Measurements from ENCODE around the gene IFT43.

The IFT43 gene

GRCh38 chr14:76015191-76015590 is 29.6 kb downstream of the IFT43 start:
- H3K9me3 ChIP-seq (ENCODE audit: control insufficient read depth, insufficient read depth, low read length), result no peaks in the 10 kb centered on the region
- H3K4me1 ChIP-seq (ENCODE audit: control insufficient read depth, insufficient read depth, low read length), result peaks cover 8% of the 10 kb centered on the region
- H3K36me3 ChIP-seq (ENCODE audit: control insufficient read depth, insufficient read depth, low read length), result no peaks in the 10 kb centered on the region
- no peaks in the 10 kb centered on the region for H3K27me3 ChIP-seq (ENCODE audit: control insufficient read depth, insufficient read depth, low read length)
- no peak overlapping the region for H3K4me3 ChIP-seq (ENCODE audit: low read depth, low read length)
- H3K9ac ChIP-seq (ENCODE audit: low read depth, low read length), result no peak overlapping the region
- no peak overlapping the region for H3K27ac ChIP-seq (ENCODE audit: low read depth, low read length)

- Histone ChIP-seq H3K4me3 (ENCODE audit: low read depth, low read length) (no peak overlapping the region), H3K9ac (ENCODE audit: low read depth, low read length) (no peak overlapping the region), H3K36me3 (ENCODE audit: control insufficient read depth, insufficient read depth, low read length) (no peaks in the 10 kb centered on the region), H3K27me3 (ENCODE audit: control insufficient read depth, insufficient read depth, low read length) (no peaks in the 10 kb centered on the region), H3K4me1 (ENCODE audit: control insufficient read depth, insufficient read depth, low read length) (peaks cover 8% of the 10 kb centered on the region), H3K9me3 (ENCODE audit: control insufficient read depth, insufficient read depth, low read length) (no peaks in the 10 kb centered on the region), H3K27ac (ENCODE audit: low read depth, low read length) (no peak overlapping the region)
Measured at GRCh38 chr14:76015668-76016067, 30.1 kb downstream of the IFT43 start.

- no peaks in the 10 kb centered on the region for H3K27me3 ChIP-seq (ENCODE audit: control insufficient read depth, insufficient read depth, low read length)
- no peaks in the 10 kb centered on the region for H3K9me3 ChIP-seq (ENCODE audit: control insufficient read depth, insufficient read depth, low read length)
- no peaks in the 10 kb centered on the region for H3K36me3 ChIP-seq (ENCODE audit: control insufficient read depth, insufficient read depth, low read length)
- no peak overlapping the region for H3K9ac ChIP-seq (ENCODE audit: low read depth, low read length)
- H3K27ac ChIP-seq (ENCODE audit: low read depth, low read length), result no peak overlapping the region
- H3K4me3 ChIP-seq (ENCODE audit: low read depth, low read length), result no peak overlapping the region
- H3K4me1 ChIP-seq (ENCODE audit: control insufficient read depth, insufficient read depth, low read length), result peaks cover 14% of the 10 kb centered on the region; the same call in 1 of the 2 replicates
Measured at GRCh38 chr14:76019676-76020075, 34.1 kb downstream of the IFT43 start.

- Histone ChIP-seq H3K27ac (ENCODE audit: low read depth, low read length) (no peak overlapping the region), H3K9ac (ENCODE audit: low read depth, low read length) (no peak overlapping the region), H3K4me3 (ENCODE audit: low read depth, low read length) (no peak overlapping the region), H3K9me3 (ENCODE audit: control insufficient read depth, insufficient read depth, low read length) (no peaks in the 10 kb centered on the region), H3K27me3 (ENCODE audit: control insufficient read depth, insufficient read depth, low read length) (no peaks in the 10 kb centered on the region), H3K36me3 (ENCODE audit: control insufficient read depth, insufficient read depth, low read length) (no peaks in the 10 kb centered on the region), H3K4me1 (ENCODE audit: control insufficient read depth, insufficient read depth, low read length) (peaks cover 15% of the 10 kb centered on the region; the same call in 1 of the 2 replicates)
Measured at GRCh38 chr14:76022991-76023390, 37.4 kb downstream of the IFT43 start.

DNA sequence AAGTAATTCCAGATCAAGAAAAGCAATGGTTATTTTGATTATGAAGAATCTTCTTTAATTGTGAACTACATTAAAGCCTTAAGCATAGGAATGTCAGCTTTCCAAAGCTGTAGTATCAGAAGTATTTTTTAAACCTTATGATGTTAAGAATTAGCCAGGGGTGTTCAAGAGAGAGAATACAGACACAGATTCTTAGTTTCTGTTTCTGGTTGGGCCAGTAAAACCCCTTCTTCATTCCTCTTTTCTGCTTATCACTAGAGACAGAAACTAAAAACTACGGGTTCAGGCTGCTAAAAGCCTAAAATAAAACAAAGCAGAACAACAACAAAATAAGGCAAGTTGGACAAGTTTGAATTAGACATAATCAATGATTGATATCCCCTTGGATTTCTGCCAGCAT is 38.2 kb downstream of the IFT43 start:
- H3K9me3 ChIP-seq (ENCODE audit: control insufficient read depth, insufficient read depth, low read length), result no peaks in the 10 kb centered on the region
- H3K4me3 ChIP-seq (ENCODE audit: low read depth, low read length), result no peak overlapping the region
- peaks cover 15% of the 10 kb centered on the region; the same call in 1 of the 2 replicates for H3K4me1 ChIP-seq (ENCODE audit: control insufficient read depth, insufficient read depth, low read length)
- H3K9ac ChIP-seq (ENCODE audit: low read depth, low read length), result no peak overlapping the region
- no peaks in the 10 kb centered on the region for H3K36me3 ChIP-seq (ENCODE audit: control insufficient read depth, insufficient read depth, low read length)
- H3K27ac ChIP-seq (ENCODE audit: low read depth, low read length), result no peak overlapping the region
- H3K27me3 ChIP-seq (ENCODE audit: control insufficient read depth, insufficient read depth, low read length), result no peaks in the 10 kb centered on the region

DNA sequence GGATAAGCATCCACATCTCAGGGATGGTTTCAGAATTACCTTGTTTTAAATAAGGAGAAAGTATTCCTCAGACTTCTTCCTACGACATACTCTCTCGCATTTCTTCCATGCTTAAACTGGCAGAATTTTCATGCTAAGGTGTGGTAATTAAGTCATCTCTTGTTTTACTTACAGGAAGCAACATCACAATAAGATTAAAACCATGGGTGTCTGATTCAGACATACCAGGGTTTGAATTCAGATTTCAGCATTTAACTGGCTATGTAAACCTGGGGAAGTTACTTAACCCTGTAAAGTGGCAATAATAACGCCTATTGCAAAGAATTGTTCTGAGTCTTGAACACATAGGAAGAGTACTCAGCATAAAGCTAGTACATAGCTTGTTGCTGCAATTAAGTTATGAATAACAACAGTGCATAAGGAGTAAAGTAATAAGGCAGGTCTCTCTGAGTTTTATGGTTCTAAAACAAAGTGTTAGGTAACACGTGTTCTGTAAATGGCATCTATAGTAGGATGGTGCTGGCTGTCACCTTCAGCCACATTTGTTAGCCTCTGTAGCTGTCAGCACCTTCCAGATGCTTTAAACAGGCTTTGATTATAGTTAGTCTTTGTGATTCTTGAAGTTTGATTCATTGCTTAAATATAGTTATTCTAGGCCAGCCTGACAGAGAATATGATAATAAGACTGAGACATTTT is 38.8 kb downstream of the IFT43 start:
- Histone ChIP-seq H3K27me3 (ENCODE audit: control insufficient read depth, insufficient read depth, low read length) (no peaks in the 10 kb centered on the region), H3K4me1 (ENCODE audit: control insufficient read depth, insufficient read depth, low read length) (peaks cover 15% of the 10 kb centered on the region; the same call in 1 of the 2 replicates), H3K36me3 (ENCODE audit: control insufficient read depth, insufficient read depth, low read length) (no peaks in the 10 kb centered on the region), H3K9ac (ENCODE audit: low read depth, low read length) (no peak overlapping the region), H3K9me3 (ENCODE audit: control insufficient read depth, insufficient read depth, low read length) (no peaks in the 10 kb centered on the region), H3K4me3 (ENCODE audit: low read depth, low read length) (no peak overlapping the region), H3K27ac (ENCODE audit: low read depth, low read length) (no peak overlapping the region)

GRCh38 chr14:76034566-76034965 is 49.0 kb downstream of the IFT43 start:
- Histone ChIP-seq H3K27me3 (ENCODE audit: control insufficient read depth, insufficient read depth, low read length) (no peaks in the 10 kb centered on the region), H3K4me1 (ENCODE audit: control insufficient read depth, insufficient read depth, low read length) (no peaks in the 10 kb centered on the region), H3K4me3 (ENCODE audit: low read depth, low read length) (no peak overlapping the region), H3K9ac (ENCODE audit: low read depth, low read length) (no peak overlapping the region), H3K27ac (ENCODE audit: low read depth, low read length) (no peak overlapping the region), H3K9me3 (ENCODE audit: control insufficient read depth, insufficient read depth, low read length) (no peaks in the 10 kb centered on the region), H3K36me3 (ENCODE audit: control insufficient read depth, insufficient read depth, low read length) (no peaks in the 10 kb centered on the region)

DNA sequence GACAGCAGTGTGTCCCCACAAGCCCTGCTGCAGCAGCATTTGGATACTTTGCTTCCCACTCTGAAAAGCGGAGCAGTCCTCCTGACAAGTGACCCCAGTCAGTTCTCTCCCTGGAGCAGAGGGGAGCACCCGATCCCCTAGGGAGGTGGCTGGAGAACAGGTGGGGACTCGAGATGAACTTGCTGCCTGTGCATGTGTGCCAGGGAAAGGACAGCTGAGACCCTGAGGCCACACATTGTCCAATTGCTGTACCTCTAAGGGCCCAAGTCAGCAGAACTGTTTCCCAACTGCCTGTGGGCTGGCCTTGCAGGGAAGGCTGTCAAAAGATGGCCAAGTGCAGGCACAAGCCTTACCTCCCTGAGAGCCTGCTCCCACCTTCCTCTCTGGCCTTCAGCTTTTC is 55.1 kb downstream of the IFT43 start:
- H3K9ac ChIP-seq (ENCODE audit: low read depth, low read length), result no peak overlapping the region
- H3K9me3 ChIP-seq (ENCODE audit: control insufficient read depth, insufficient read depth, low read length), result no peaks in the 10 kb centered on the region
- no peak overlapping the region for H3K4me3 ChIP-seq (ENCODE audit: low read depth, low read length)
- H3K27me3 ChIP-seq (ENCODE audit: control insufficient read depth, insufficient read depth, low read length), result no peaks in the 10 kb centered on the region
- H3K27ac ChIP-seq (ENCODE audit: low read depth, low read length), result no peak overlapping the region
- H3K36me3 ChIP-seq (ENCODE audit: control insufficient read depth, insufficient read depth, low read length), result no peaks in the 10 kb centered on the region
- 0 out of 2 replicates have a peak, but pooled peaks cover 4% of the 10 kb centered on the region for H3K4me1 ChIP-seq (ENCODE audit: control insufficient read depth, insufficient read depth, low read length)

GRCh38 chr14:76045773-76046172 is 60.2 kb downstream of the IFT43 start:
- 0 out of 2 replicates have a peak, but pooled peaks cover 4% of the 10 kb centered on the region for H3K4me1 ChIP-seq (ENCODE audit: control insufficient read depth, insufficient read depth, low read length)
- no peaks in the 10 kb centered on the region for H3K9me3 ChIP-seq (ENCODE audit: control insufficient read depth, insufficient read depth, low read length)
- no peaks in the 10 kb centered on the region for H3K36me3 ChIP-seq (ENCODE audit: control insufficient read depth, insufficient read depth, low read length)
- no peaks in the 10 kb centered on the region for H3K27me3 ChIP-seq (ENCODE audit: control insufficient read depth, insufficient read depth, low read length)
- no peak overlapping the region for H3K9ac ChIP-seq (ENCODE audit: low read depth, low read length)
- no peak overlapping the region for H3K27ac ChIP-seq (ENCODE audit: low read depth, low read length)
- H3K4me3 ChIP-seq (ENCODE audit: low read depth, low read length), result no peak overlapping the region

DNA sequence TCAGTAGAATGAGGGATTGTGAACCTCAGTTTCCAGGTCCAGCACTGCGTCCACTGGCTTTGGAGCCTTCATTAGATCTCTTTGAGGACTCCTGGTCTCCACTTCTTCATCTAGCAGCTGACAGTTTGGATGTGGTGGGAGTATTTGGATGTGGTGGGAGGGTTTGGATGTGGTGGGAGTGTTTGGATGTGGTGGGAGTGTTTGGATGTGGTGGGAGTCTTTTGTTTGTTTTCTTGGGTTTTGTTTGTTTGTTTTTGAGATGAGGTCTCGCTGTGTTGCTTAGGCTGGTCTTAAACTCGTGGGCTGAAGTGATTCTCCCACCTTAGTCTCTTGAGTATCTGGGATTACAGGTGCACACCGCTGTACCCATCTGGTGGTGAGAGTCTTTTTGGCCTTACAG is 64.7 kb downstream of the IFT43 start:
- no peaks in the 10 kb centered on the region for H3K9me3 ChIP-seq (ENCODE audit: control insufficient read depth, insufficient read depth, low read length)
- H3K9ac ChIP-seq (ENCODE audit: low read depth, low read length), result no peak overlapping the region
- no peak overlapping the region for H3K27ac ChIP-seq (ENCODE audit: low read depth, low read length)
- no peak overlapping the region for H3K4me3 ChIP-seq (ENCODE audit: low read depth, low read length)
- H3K27me3 ChIP-seq (ENCODE audit: control insufficient read depth, insufficient read depth, low read length), result no peaks in the 10 kb centered on the region
- H3K4me1 ChIP-seq (ENCODE audit: control insufficient read depth, insufficient read depth, low read length), result peaks cover 12% of the 10 kb centered on the region
- no peaks in the 10 kb centered on the region for H3K36me3 ChIP-seq (ENCODE audit: control insufficient read depth, insufficient read depth, low read length)

GRCh38 chr14:76050797-76051392 is 65.3 kb downstream of the IFT43 start:
- no peaks in the 10 kb centered on the region for H3K36me3 ChIP-seq (ENCODE audit: control insufficient read depth, insufficient read depth, low read length)
- H3K9me3 ChIP-seq (ENCODE audit: control insufficient read depth, insufficient read depth, low read length), result no peaks in the 10 kb centered on the region
- no peak overlapping the region for H3K27ac ChIP-seq (ENCODE audit: low read depth, low read length)
- no peaks in the 10 kb centered on the region for H3K27me3 ChIP-seq (ENCODE audit: control insufficient read depth, insufficient read depth, low read length)
- no peak overlapping the region for H3K4me3 ChIP-seq (ENCODE audit: low read depth, low read length)
- H3K9ac ChIP-seq (ENCODE audit: low read depth, low read length), result no peak overlapping the region
- H3K4me1 ChIP-seq (ENCODE audit: control insufficient read depth, insufficient read depth, low read length), result peaks cover 12% of the 10 kb centered on the region
